Keratinocyte (primary cell): ENCODE data around the gene DSCAM. TPM values are rescaled to one million over a fixed set of nuclear protein-coding genes. Genes with fewer than 3 reads are reported as not detected.

Experiments
- DNase-seq: peaks from one replicate; pipeline ENCODE4 v3.0.0-alpha.2; 2011; ENCODE audit warnings: low read depth, missing footprints, low spot score
- FAIRE-seq: peaks from 2 replicates; lab custom pipeline; 2011; peaks lifted over from hg19 to GRCh38; lab: Jason Lieb, UNC
- H2AFZ ChIP-seq: 2 replicates; pipeline ENCODE4 v1.6.0; 2012; ENCODE audit warnings: low read length, control low read depth, inconsistent platforms; ENCODE audit not compliant: control insufficient read depth
- H3K27ac ChIP-seq: 2 replicates; pipeline ENCODE4 v1.5.1; 2011; ENCODE audit warnings: low read length; ENCODE audit not compliant: control insufficient read depth, insufficient read depth
- H3K27me3 ChIP-seq: 3 replicates; pipeline ENCODE4 v1.6.0; 2011; ENCODE audit warnings: low read length; ENCODE audit not compliant: control insufficient read depth, insufficient read depth; ENCODE audit errors: extremely low read depth
- H3K36me3 ChIP-seq, 2 experiments: 2 replicates in 1 of 2; 3 replicates in 1 of 2; pipeline ENCODE4 v1.5.1; 2011; ENCODE audit warnings: low read length in 2 of 2, mild to moderate bottlenecking in 1 of 2; ENCODE audit not compliant: control insufficient read depth in 2 of 2, insufficient read depth in 2 of 2; ENCODE audit errors: extremely low read depth in 1 of 2
- H3K4me1 ChIP-seq: 3 replicates; pipeline ENCODE4 v1.5.1; 2011; ENCODE audit warnings: low read length; ENCODE audit not compliant: control insufficient read depth, insufficient read depth; ENCODE audit errors: extremely low read depth
- H3K4me2 ChIP-seq: 3 replicates; pipeline ENCODE4 v1.6.0; 2011; ENCODE audit warnings: low read depth, low read length; ENCODE audit not compliant: control insufficient read depth, insufficient read depth; ENCODE audit errors: extremely low read depth
- H3K4me3 ChIP-seq, 3 experiments: fragments of 200-600 bp in 1 of 3; sonication (generic) in 1 of 3; 2 replicates in 2 of 3; 3 replicates in 1 of 3; pipeline ENCODE4 v1.5.1; 2011 to 2016; ENCODE audit warnings: low read length in 3 of 3, mild to moderate bottlenecking in 3 of 3, control low read depth in 2 of 3, inconsistent platforms in 1 of 3, low read depth in 1 of 3, mixed read lengths in 1 of 3, mixed run types in 1 of 3, moderate library complexity in 1 of 3; ENCODE audit not compliant: control insufficient read depth in 2 of 3, insufficient read depth in 2 of 3; ENCODE audit errors: extremely low read depth in 1 of 3
- H3K79me2 ChIP-seq: 2 replicates; pipeline ENCODE4 v1.6.0; 2012; ENCODE audit warnings: low read length; ENCODE audit not compliant: control insufficient read depth, insufficient read depth
- H3K9ac ChIP-seq: 3 replicates; pipeline ENCODE4 v1.6.0; 2011; ENCODE audit warnings: low read length; ENCODE audit not compliant: control insufficient read depth, insufficient read depth; ENCODE audit errors: extremely low read depth
- H3K9me1 ChIP-seq: 3 replicates; pipeline ENCODE4 v1.6.0; 2011; ENCODE audit warnings: low read length; ENCODE audit not compliant: control insufficient read depth, insufficient read depth; ENCODE audit errors: extremely low read depth
- H3K9me3 ChIP-seq: 2 replicates; pipeline ENCODE4 v1.5.1; 2012; ENCODE audit warnings: low read depth, low read length; ENCODE audit not compliant: control insufficient read depth
- H4K20me1 ChIP-seq: 3 replicates; pipeline ENCODE4 v1.6.0; 2011; ENCODE audit warnings: low read length; ENCODE audit not compliant: control insufficient read depth, insufficient read depth; ENCODE audit errors: extremely low read depth
- EZH2 ChIP-seq: IDR thresholded peaks from one replicate; pipeline ENCODE4 v1.6.1; 2012; ENCODE audit warnings: inconsistent platforms, mild to moderate bottlenecking, low read length, moderate library complexity
- dilution Hi-C: fragments of 300-500 bp; cut with MboI; formaldehyde crosslinking; loops from one replicate; pipeline ENCODE4 v1.7.0; 2020; ENCODE audit warnings: low sequenced_read_pairs; ENCODE audit not compliant: extremely low pct_ligation_motif_present
- polyA plus RNA-seq, 5 experiments: library from polyadenylated mRNA; depleted of rRNA in 3 of 5; stranded (reverse) in 3 of 5; stranded (forward) in 1 of 5; unstranded in 1 of 5; fragments of >200 nt; gene quantifications; 1 replicate in 1 of 5; 2 replicates in 3 of 5; 3 replicates in 1 of 5; pipeline versions ENCODE4 v1.2.1 to v1.2.3, GENCODE V29; 2011 to 2012; ENCODE audit warnings: missing spikeins in 2 of 5, low read depth in 1 of 5, low replicate concordance in 1 of 5
- TF ChIP-seq, protein P1 (sequence below), 3 experiments: IDR thresholded peaks in 1 of 3; conservative IDR thresholded peaks in 1 of 3; optimal IDR thresholded peaks in 1 of 3; 2 replicates in 2 of 3; 3 replicates in 1 of 3; pipeline versions ENCODE3 to v1.5.1; 2011; ENCODE audit warnings: low read length in 3 of 3, mild to moderate bottlenecking in 3 of 3, moderate library complexity in 2 of 3, control low read depth in 1 of 3, inconsistent platforms in 1 of 3; ENCODE audit not compliant: insufficient read depth in 2 of 3; ENCODE audit errors: extremely low read depth in 1 of 3

The DSCAM gene
- polyA plus RNA-seq, 1 donor (not counting 4 experiments of a cell fraction or from before 2014, with no cell fraction given): 2.1 TPM

DNA sequence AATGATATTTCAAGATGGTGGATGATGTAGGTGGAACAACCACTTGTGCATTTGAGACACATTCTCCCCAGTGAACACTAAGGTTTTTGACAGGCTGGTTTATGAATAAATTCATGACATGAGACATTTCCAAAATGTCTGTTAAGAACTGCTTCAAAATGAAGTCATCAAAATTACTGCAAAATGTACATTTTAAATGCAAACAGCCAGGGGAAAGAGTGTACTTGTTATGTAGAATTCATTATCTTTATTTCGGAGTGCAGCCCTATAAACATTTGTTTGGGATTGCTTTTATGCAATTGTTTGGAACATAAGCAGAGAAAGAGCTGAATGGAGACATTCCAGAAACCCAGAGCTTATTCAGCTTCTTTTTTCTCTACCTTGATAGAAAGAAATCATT is 49.5 kb downstream of the DSCAM start:
- Histone ChIP-seq H2AFZ (no peak overlapping the region), H3K36me3 (no peaks in the 10 kb centered on the region), H3K4me3 (no peak overlapping the region), H3K79me2 (no peaks in the 10 kb centered on the region), H3K27ac (no peak overlapping the region), H3K9me1 (no peaks in the 10 kb centered on the region), H3K4me2 (no peak overlapping the region), H3K9me3 (peaks cover 6% of the 10 kb centered on the region), H3K4me1 (no peaks in the 10 kb centered on the region), H4K20me1 (no peaks in the 10 kb centered on the region), H3K27me3 (no peaks in the 10 kb centered on the region), H3K9ac (no peak overlapping the region)
- TF ChIP-seq, protein P1, sequence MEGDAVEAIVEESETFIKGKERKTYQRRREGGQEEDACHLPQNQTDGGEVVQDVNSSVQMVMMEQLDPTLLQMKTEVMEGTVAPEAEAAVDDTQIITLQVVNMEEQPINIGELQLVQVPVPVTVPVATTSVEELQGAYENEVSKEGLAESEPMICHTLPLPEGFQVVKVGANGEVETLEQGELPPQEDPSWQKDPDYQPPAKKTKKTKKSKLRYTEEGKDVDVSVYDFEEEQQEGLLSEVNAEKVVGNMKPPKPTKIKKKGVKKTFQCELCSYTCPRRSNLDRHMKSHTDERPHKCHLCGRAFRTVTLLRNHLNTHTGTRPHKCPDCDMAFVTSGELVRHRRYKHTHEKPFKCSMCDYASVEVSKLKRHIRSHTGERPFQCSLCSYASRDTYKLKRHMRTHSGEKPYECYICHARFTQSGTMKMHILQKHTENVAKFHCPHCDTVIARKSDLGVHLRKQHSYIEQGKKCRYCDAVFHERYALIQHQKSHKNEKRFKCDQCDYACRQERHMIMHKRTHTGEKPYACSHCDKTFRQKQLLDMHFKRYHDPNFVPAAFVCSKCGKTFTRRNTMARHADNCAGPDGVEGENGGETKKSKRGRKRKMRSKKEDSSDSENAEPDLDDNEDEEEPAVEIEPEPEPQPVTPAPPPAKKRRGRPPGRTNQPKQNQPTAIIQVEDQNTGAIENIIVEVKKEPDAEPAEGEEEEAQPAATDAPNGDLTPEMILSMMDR (optimal IDR thresholded peaks at IDR 0.05 in 1 of 3, IDR thresholded peaks at IDR 0.05 in 1 of 3, conservative IDR thresholded peaks at IDR 0.05 in 1 of 3; ENCODE audit: extremely low read depth in 1 of 3, insufficient read depth in 2 of 3, low read length in 3 of 3): no peak
- TF ChIP-seq EZH2: no peak
- DNase-seq: no peak
- no peak for FAIRE-seq
- dilution Hi-C loops: no loop called here

DNA sequence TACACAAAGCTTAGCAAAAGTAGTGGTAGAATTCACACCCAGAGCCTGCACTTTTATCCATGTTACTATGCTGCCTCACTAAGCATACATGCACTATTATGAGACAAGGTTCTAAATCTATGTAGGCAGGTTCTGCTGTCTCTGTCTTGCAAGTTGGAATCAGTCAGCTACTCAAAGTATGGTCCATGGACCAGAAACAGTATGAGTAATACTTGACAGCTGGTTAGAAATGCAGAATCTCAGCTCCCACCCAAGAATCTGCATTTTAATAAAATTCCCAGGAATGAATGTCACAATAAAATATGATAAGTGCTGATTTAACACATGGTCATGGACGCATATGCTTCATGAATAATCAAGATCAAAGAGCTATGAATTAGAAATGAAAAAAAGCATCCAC is 50.5 kb downstream of the DSCAM start:
- DNase-seq (no peak), FAIRE-seq (no peak)
- dilution Hi-C loops: no loop called here

More for the DNA sequence above, 50.5 kb downstream of the DSCAM start:
- Histone ChIP-seq H3K9ac (no peak overlapping the region), H3K4me1 (no peaks in the 10 kb centered on the region), H3K4me2 (no peak overlapping the region), H2AFZ (no peak overlapping the region), H3K4me3 (no peak overlapping the region), H3K36me3 (no peaks in the 10 kb centered on the region), H3K79me2 (no peaks in the 10 kb centered on the region), H3K27me3 (no peaks in the 10 kb centered on the region), H3K9me1 (no peaks in the 10 kb centered on the region), H3K9me3 (peaks cover 5% of the 10 kb centered on the region), H4K20me1 (no peaks in the 10 kb centered on the region), H3K27ac (no peak overlapping the region)
- no peak for TF ChIP-seq EZH2
- TF ChIP-seq, protein P1 (optimal IDR thresholded peaks at IDR 0.05 in 1 of 3, IDR thresholded peaks at IDR 0.05 in 1 of 3, conservative IDR thresholded peaks at IDR 0.05 in 1 of 3; ENCODE audit: extremely low read depth in 1 of 3, insufficient read depth in 2 of 3, low read length in 3 of 3): no peak
